Activated CD8-positive, alpha-beta memory T cell treated with anti-CD3 and anti-CD28 coated beads for 1 hour (primary cell): Measurements from ENCODE around the gene PGGT1B.
A peak's percentile ranks its signal among the peaks of the same experiment; 100 is the strongest.

ENCODE experiments used
- DNase-seq, 2 donors: peaks; one replicate each; pipeline ENCODE4 v3.0.0-alpha.2; 2020; ENCODE audit warnings: low read depth in 1 of 2; ENCODE audit errors: extremely low read depth in 1 of 2

Gene PGGT1B

DNA sequence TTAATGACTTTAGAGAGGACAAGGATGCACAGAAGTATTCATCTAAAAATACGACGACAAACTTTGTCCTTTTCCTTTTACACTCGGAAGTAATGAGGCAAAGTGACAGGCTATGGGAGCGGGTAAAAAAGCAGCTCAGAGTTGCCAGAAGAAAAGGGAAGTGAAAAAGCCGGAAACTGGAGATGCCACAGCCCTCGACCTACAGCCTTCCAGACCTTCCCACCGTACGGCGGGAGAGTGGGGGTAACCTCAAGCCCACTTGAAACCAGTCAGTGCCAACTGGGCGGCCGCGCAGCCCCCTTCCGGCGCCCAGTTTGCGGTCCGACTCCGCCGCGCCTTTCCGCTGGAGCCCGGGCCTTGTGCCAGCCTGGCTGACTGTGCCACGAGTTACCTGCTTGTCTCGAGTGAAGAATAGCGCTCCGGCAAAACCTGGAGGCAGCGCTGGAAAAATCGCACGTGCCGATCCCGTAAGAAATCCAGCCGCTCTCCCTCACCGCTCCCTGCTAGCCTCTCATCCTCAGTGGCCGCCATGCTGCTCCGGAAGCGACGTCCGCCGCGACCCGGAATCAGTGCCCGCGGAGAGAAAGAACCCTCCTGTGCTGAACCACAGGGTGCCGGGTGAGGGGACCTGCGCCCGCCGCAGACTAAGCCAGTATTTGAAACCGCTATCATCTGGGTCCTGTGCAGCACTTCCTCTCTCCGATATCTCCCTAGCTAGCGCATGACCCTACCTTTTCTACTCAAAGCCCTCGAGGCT, at the start of gene PGGT1B:
Gene PGGT1B, minus strand, starts transcription at position 557 of the 757 bp plus-strand sequence. Its CDS starts 26 bp downstream, at position 531.
- peak; percentile 18 to 45 for DNase-seq

DNA sequence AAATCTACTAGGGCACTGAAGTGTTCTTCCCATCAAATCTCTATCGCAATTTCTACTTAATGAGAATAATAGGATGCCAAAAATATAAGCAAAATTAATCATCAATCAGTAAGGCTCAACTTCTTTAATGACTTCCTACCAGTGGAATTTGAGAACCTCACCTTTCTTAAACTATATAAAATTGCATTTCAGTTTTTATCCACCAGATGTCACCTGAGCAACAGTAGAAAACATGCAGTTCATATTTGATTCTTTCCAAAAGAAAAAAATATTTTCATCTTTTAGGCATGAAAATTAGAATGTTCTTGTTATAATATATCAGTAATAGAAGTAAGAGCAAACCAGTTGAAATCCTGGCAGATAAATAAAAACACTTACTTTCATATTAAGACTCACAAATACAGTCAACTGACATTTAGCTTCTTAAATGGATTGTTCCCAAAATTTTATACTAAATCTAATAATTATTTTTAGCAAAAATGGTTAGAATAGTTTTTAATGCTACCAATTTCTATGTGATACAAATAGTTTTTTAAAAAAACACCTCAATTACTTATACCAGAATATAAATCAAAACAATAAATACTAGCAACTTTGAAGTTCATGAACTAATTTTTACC, 47.2 kb upstream of the PGGT1B start:
- DNase-seq = no peak

- no peak for DNase-seq
Measured at GRCh38 chr5:115308815-115309214, 46.1 kb upstream of the PGGT1B start.

DNA sequence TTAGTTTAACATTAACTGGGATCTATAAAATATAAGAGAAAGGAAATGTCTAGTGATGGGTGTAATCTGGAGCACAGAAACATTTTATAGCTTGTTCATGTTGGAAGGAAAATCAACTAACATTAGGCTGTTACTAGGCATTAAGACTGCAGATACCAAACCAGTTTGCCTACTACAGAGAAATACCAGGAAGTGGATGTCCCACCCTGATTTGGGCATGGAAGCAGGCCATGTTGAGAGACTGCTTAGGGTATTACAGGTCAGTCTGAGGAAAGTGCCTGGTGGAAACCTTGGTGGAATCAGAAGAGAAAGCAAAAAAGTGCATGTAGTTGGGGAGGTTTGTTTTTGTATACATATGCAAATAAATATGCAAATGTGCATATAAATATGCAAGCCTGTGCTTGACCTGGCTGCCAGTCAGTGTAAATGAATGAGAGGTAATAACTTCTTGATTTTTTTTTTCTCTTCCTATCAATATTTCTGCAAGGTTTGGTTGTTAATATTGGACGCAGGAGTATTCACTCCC, 43.4 kb upstream of the PGGT1B start:
- DNase-seq = no peak

- no peak for DNase-seq
Measured at GRCh38 chr5:115304496-115304895, 41.8 kb upstream of the PGGT1B start.

DNA sequence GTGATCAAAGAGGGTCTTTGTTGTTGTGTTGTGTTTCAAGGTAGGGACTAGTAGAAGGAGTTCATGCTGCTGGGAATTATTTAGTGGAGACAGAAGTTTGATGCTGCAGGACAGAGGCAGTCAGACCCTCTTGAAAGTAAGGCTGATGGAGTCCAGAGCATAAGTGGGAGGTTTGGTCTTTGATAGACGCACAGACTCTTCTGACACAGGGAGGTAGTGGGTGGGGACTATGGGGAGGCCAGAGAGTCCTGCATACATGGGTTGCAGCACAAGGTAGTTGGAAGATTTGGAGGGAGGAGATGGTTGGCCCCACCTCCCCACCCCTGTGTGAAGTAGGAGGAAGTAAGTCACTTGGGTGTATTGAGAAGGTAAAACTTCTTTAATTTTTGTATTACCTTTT, 36.1 kb upstream of the PGGT1B start:
- DNase-seq = no peak

GRCh38 chr5:115297031-115297430, 34.4 kb upstream of the PGGT1B start:
- no peak for DNase-seq

GRCh38 chr5:115296124-115297022, 33.7 kb upstream of the PGGT1B start, which contains the start of gene CCDC112:
Gene CCDC112 (minus strand): TSS chr5:115296654. CDS start chr5:115296543, 111 bp downstream.
- peak; percentile 49 to 71 for DNase-seq

DNA sequence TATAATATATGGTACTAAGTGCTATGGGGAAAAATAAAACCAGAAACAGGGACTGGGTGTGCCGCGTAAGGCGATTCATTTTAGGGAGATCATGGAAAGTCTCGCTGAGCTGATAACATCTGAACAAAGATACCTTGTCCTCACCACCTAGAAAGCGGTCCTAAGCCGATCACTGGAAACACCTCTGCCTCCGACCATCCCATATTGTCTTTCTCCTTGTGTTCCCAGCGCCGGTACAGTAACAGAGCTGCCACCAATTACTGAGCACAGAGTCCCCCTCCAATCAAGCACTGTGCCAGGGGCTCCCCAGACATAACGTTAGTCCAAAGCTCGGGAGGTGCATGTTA, 33.1 kb upstream of the PGGT1B start:
- DNase-seq = no peak

GRCh38 chr5:115291397-115291796, 28.7 kb upstream of the PGGT1B start:
- no peak for DNase-seq

DNA sequence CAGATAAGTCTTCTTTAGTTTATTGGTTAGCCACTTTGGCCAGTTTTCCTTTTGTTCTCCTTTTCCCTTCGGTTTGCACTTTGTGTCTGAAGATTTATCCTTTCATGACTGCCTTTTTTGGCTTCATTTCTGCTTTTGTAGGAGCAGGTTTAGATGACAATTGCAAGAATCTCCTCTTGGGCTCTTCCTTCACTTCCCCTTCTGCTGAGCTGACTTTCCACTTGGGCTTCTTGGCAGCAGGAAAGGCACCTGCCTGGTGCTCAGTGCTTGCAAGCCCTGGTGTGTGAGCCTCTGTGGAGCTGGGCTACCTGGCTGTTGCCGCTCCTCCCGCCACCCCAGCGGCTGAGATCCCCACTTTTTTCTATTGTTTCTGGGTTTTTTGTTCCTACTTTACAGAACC, 26.4 kb upstream of the PGGT1B start:
- no peak for DNase-seq

DNA sequence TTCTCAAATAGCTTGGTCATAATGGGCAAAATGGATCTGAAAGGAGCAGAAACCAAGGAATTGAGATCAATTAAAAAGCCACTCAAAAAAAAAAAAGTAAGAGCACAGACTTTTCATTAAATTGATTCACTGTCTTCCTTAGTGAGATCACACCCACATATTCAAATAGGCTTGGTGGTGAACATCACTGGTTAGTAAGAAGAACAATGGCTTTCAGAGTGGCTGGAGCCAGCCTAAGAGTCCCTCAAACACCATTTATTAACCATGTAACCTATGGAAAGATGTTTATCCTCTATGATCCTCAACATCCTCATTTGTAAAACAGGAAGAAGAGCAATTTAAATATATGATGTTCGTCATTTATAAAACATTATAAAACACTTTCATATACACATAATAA, 21.3 kb upstream of the PGGT1B start:
- DNase-seq = no peak

- no peak for DNase-seq
Measured at GRCh38 chr5:115282131-115282530, 19.5 kb upstream of the PGGT1B start.

DNA sequence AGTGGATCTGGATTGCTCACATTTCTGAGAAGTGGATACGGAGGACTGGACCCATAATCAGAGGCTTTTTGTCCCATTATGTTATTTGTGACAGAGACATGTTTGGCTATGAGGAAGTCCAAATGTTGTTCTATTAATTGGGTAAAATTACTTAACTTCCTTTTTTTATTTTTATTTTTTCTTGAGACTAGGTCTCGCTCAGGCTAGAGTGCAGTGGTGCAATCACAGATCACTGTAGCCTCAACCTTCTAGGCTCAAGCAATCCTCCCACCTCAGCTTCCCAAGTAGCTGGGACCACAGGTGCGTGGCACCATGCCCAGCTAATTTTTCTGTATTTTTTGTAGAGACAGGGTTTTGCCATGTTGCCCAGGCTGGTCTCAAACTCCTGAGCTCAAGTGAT, 11.9 kb upstream of the PGGT1B start:
- no peak for DNase-seq

DNA sequence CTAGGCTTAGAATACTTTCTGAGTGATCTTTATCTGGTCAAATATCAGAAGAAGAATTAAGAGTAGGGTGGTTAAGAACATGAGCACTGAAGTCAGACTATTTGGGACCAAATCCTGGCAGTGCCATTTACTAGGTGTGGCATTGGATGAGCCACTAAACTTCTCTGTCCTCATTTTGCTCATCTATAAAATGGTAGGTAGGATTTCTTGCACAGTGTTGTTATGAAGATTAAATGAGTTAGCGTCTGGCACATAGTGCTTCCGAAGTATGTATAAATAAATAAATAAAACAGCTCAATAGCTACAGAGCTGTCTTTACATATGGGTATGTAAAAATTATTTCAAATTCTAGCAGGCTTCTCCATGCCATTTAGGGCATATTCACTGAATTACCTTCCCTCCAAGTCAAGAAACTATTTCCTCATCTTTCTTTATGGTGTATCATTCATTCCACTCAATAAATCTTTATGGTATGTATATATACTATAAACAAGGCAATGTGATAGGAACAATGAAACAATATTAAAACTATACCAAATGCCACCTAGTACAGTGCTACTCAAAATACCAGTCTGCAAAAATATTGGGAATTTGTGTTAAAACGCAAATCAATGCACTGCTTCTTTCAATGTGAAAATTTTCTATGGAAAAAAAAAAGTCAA, 9.8 kb upstream of the PGGT1B start:
- DNase-seq = no peak

GRCh38 chr5:115271295-115272050, 8.8 kb upstream of the PGGT1B start:
- DNase-seq = no peak

- DNase-seq = no peak
Measured at GRCh38 chr5:115267617-115268016, 4.9 kb upstream of the PGGT1B start.

GRCh38 chr5:115265220-115265619, 2.5 kb upstream of the PGGT1B start:
- no peak for DNase-seq

GRCh38 chr5:115264786-115265185, 2.1 kb upstream of the PGGT1B start:
- no peak for DNase-seq

- no peak for DNase-seq
Measured at GRCh38 chr5:115263078-115263380, 352 bp upstream of the PGGT1B start.
